Skeletal muscle tissue (tissue), 4 donors: Measurements from ENCODE around the gene PF4V1. TPM values are rescaled to one million over a fixed set of nuclear protein-coding genes. Genes with fewer than 3 reads are reported as not detected.

Experiments used
- H3K27ac ChIP-seq: one replicate; pipeline ENCODE4 v1.7.0; 2013; ENCODE audit warnings: mild to moderate bottlenecking, low read depth, low read length, inconsistent platforms
- H3K27me3 ChIP-seq, 3 donors: one replicate each; pipeline ENCODE4 v1.7.0; 2013; ENCODE audit warnings: low read length in 3 of 3; ENCODE audit not compliant: control insufficient read depth in 3 of 3, insufficient read depth in 3 of 3
- H3K36me3 ChIP-seq, 3 donors: one replicate each; pipeline ENCODE4 v1.7.0; 2013; ENCODE audit warnings: low read length in 3 of 3; ENCODE audit not compliant: control insufficient read depth in 3 of 3, insufficient read depth in 3 of 3
- H3K4me1 ChIP-seq, 3 donors: one replicate each; pipeline ENCODE4 v1.7.0; 2013; ENCODE audit warnings: low read length in 3 of 3, mild to moderate bottlenecking in 3 of 3; ENCODE audit not compliant: control insufficient read depth in 3 of 3, insufficient read depth in 3 of 3
- H3K4me3 ChIP-seq, 3 donors: one replicate each; pipeline ENCODE4 v1.7.0; 2013; ENCODE audit warnings: low read length in 3 of 3
- H3K9ac ChIP-seq, 3 donors: one replicate each; pipeline ENCODE4 v1.7.0; 2013; ENCODE audit warnings: low read length in 3 of 3, mild to moderate bottlenecking in 3 of 3, moderate library complexity in 2 of 3, low read depth in 1 of 3
- H3K9me3 ChIP-seq, 3 donors: one replicate each; pipeline ENCODE4 v1.7.0; 2013; ENCODE audit warnings: low read length in 3 of 3; ENCODE audit not compliant: control insufficient read depth in 3 of 3
- total RNA-seq: library from RNA; depleted of rRNA; stranded (reverse); fragments of >200 nt; gene quantifications from one replicate; pipeline ENCODE4 v1.2.3, GENCODE V29; 2014
- donor health status: Osteomylitis.

Gene PF4V1
- total RNA-seq, 1 donor from 2014 or later: not detected

DNA sequence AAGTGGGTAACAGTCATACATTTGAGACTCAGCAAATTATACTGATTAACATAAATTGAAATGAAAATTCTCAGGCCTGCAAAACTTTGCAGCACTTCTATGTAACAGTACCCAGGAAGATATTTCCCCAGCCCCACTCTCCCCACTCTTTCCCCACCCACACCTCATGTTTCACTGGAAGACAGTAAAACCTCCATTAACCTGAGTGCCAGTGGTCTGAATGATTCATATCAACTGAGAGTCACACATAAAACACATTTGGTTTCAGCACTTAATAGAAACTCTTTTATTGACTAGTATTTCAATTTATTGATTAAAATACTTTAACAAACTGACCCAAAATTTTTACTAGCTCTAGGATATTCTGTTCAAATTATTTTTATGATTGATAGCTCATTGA lies 9.7 kb upstream of the PF4V1 start:
- Histone ChIP-seq H3K9ac (no peak overlapping the region), H3K27ac (no peak overlapping the region), H3K4me3 (no peak overlapping the region), H3K9me3 (no peaks in the 10 kb centered on the region), H3K27me3 (peaks cover 0 to 2% (median 0%) of the 10 kb centered on the region in 3 donors), H3K4me1 (no peaks in the 10 kb centered on the region), H3K36me3 (no peaks in the 10 kb centered on the region)

DNA sequence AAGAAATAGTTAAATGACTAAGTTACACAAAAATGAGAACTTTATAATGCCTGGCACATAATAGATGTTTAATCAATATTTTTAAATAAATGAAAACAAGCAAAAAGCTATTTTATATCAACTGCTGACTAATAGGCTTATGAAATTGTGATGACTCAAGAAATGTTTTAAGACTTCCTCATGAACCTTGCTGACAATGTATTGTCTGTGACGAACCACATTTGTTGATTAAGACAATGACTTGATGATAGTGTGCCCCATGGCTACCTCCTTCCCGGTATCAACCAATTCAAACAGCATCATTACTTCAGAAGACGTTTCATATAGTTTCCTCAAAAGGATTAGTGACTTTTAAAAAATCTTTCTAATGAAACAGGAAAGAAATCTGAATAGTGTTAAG lies 8.8 kb upstream of the PF4V1 start:
- Histone ChIP-seq H3K27me3 (peaks cover 0 to 2% (median 0%) of the 10 kb centered on the region in 3 donors), H3K36me3 (no peaks in the 10 kb centered on the region), H3K4me3 (no peak overlapping the region), H3K9ac (no peak overlapping the region), H3K4me1 (no peaks in the 10 kb centered on the region), H3K27ac (no peak overlapping the region), H3K9me3 (no peaks in the 10 kb centered on the region)

DNA sequence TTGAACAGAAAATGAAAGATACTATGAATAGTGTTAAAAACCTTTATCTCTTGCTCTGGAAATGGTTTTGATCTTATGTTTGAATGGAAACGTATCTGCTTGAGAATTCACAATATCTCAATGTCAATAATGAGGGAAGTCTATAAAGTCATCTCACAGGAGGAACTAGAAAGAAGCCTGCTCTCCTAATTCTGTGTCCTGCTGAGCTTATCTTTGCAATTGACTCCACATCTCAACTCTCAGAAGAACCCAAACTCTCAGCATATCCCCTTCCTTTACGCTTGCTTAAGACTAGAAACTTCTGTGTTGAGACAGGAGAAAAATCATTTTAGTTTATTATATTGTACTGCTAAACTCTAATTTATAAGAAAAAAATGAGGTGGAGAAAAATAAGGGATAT lies 8.3 kb upstream of the PF4V1 start:
- Histone ChIP-seq H3K9me3 (no peaks in the 10 kb centered on the region), H3K4me1 (no peaks in the 10 kb centered on the region), H3K9ac (no peak overlapping the region), H3K27ac (no peak overlapping the region), H3K36me3 (no peaks in the 10 kb centered on the region), H3K4me3 (no peak overlapping the region), H3K27me3 (peaks cover 0 to 2% (median 0%) of the 10 kb centered on the region in 3 donors)

DNA sequence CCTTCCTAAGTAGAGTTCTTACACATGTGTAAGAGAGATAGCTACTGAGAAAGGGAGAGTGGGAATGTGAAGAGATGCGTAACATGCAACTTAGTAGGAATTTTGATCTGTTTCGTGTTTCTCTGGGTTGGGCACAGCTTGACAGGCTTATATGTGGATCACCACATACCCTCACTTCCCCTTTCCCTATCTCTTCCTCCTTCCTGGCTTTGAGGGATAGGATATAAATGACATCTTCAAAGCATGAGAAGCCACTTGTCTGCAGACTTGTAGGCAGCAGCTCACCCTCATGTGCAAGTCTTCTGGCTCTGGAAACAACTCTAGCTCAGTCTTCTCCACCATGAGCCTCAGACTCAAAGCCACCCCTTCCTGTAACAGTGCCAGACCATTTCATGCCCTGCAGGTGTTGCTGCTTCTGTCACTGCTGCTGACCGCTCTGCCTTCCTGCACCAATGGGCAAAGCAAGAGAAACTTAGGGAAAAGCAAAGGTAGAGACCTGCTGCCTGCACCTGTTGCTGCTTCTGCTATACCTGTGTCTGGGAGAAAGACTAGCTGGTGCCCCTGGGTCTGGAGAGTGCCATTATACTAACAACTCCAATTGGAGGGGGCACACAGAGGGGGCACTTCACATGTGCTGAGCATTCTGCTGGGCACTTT lies 5.4 kb upstream of the PF4V1 start:
- peaks cover 0 to 2% (median 2%) of the 10 kb centered on the region in 3 donors for H3K27me3 ChIP-seq
- no peaks in the 10 kb centered on the region for H3K36me3 ChIP-seq
- H3K4me1 ChIP-seq: no peaks in the 10 kb centered on the region
- no peaks in the 10 kb centered on the region for H3K9me3 ChIP-seq
- no peak overlapping the region for H3K4me3 ChIP-seq
- H3K9ac ChIP-seq: no peak overlapping the region
- no peak overlapping the region for H3K27ac ChIP-seq

DNA sequence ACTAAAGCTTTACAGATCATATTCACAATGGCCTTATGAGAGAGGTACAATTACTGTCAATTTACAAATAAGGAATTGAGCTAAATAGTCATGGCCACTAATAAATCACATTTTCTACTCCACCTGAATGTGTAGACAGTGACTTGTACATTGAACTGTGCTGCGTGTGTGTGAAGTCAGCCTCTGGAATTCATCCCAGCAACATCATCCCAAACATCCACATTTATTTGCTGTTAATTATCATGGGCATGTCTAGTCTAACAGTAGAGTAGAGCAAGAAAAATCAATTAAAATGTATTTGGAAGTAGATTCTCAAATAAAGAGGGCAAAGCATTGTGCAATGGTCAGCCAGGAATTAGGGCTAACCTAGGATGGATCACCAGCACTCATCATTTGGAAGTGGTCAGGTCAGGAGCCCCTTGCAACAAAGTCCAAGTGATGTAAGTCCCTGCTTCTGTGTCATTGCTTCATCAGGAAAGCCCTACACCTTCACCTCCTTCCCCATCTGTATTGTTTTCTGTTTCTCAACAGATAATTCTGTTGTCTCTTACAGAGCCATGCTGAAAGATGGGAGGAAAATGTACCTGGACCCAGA lies 4.8 kb upstream of the PF4V1 start:
- no peak overlapping the region for H3K4me3 ChIP-seq
- peaks cover 0 to 6% (median 6%) of the 10 kb centered on the region in 3 donors for H3K27me3 ChIP-seq
- no peaks in the 10 kb centered on the region for H3K9me3 ChIP-seq
- no peak overlapping the region for H3K9ac ChIP-seq
- peaks cover under 1 to 3% (median 1%) of the 10 kb centered on the region in 3 donors for H3K4me1 ChIP-seq
- no peaks in the 10 kb centered on the region for H3K36me3 ChIP-seq
- H3K27ac ChIP-seq: no peak overlapping the region

DNA sequence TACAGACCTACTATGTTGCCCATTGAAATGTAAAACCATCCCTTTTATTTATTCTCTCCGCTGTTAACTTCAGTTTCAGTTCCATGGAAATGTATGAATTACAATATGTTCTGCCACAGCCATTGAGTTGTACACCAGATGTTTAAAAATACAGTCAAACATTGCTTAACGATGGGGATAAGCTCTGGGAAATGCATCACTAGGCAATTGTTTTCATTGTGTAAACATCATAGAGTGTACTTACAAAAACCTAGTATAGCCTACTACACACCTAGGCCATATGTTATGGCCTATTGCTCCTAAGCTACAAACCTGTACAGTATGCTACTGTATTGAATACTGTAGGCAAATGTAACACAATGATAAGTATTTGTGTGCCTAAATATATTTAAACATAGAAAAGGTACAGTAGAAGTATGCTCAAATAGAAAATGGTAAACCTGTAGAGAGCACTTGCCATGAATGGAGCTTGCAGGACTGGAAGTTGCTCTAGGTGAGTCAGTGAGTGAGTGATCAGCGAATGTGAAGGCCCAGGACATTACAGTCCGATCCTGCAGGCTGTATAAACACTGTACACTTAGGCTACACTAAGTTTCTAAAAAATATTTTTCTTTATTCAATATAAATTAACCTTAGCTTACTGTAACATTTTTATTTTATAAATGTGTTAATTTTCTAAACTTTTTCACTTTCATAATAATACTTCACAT lies 2.7 kb upstream of the PF4V1 start:
- Histone ChIP-seq H3K36me3 (no peaks in the 10 kb centered on the region), H3K4me3 (no peak overlapping the region), H3K27me3 (peaks cover 0 to 13% (median 10%) of the 10 kb centered on the region in 3 donors), H3K27ac (no peak overlapping the region), H3K9ac (no peak overlapping the region), H3K4me1 (peaks cover 2 to 6% (median 4%) of the 10 kb centered on the region in 3 donors), H3K9me3 (no peaks in the 10 kb centered on the region)

DNA sequence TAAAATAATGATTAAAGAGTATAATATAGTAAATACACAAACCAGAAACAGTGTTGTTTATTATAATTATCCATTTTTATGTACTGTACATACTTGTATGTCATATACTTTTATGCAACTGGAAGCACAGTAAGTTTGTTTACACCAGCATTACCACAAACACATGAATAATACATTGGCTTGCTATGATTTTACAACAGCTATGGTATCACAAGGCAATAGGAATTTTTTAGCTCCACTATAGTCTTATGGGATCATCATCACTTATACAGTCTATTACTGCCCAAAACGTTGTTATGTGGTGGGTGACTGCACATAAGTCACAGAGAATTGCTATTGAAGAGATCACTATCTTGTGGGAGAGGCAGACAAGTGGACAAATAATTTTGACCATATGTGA lies 1.8 kb upstream of the PF4V1 start:
- no peak overlapping the region for H3K27ac ChIP-seq
- no peak overlapping the region for H3K9ac ChIP-seq
- H3K4me3 ChIP-seq: no peak overlapping the region
- no peaks in the 10 kb centered on the region for H3K9me3 ChIP-seq
- peaks cover 2 to 6% (median 4%) of the 10 kb centered on the region in 3 donors for H3K4me1 ChIP-seq
- peaks cover 0 to 13% (median 10%) of the 10 kb centered on the region in 3 donors for H3K27me3 ChIP-seq
- no peaks in the 10 kb centered on the region for H3K36me3 ChIP-seq

DNA sequence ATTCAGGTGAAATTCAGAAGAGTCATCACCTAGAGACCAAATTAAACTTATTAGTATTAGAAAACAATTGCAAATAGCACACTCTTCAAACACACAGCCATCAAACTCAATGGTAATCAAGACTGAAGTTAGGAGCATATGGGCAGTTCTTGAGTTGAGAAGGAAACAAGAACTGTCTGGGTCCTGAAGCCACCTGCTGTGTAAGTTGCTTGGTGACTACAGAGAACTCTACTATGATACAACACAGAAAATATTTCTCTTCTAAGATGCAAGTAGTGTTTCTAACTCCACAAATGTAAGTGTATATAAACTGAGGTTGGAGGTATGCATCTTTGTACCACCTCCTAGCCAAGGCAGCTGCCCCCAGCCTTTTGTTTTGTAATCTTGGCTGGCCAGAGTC lies 325 bp upstream of the PF4V1 start:
- H3K27me3 ChIP-seq: peaks cover 0 to 13% (median 10%) of the 10 kb centered on the region in 3 donors
- no peaks in the 10 kb centered on the region for H3K36me3 ChIP-seq
- H3K4me1 ChIP-seq: peaks cover 2 to 6% (median 4%) of the 10 kb centered on the region in 3 donors

DNA sequence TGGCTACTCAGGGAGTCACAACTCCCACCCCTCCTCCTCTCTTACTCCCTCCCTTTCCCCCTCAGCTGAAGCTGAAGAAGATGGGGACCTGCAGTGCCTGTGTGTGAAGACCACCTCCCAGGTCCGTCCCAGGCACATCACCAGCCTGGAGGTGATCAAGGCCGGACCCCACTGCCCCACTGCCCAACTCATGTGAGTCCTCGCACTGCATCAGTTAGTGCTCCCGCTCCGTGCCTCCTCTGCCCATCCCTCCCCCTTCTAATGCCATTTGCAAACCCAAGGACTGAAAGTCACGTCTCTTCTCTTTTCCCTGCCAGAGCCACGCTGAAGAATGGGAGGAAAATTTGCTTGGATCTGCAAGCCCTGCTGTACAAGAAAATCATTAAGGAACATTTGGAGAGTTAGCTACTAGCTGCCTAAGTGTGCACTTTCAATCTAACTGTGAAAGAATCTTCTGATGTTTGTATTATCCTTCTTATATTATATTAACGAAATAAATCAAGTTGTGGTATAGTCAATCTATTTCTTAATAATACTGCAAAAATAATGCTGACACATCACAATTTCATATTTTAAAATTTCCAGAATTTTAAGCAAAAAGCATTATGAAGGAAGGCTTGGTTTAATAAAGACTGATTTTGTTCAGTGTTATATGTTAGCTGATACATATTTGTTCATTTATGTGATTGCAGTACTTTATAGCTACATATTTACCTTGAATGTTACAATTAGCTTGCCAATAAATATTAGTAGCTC lies 800 bp downstream of the PF4V1 start:
- no peaks in the 10 kb centered on the region for H3K9me3 ChIP-seq
- H3K27ac ChIP-seq: no peak overlapping the region
- H3K36me3 ChIP-seq: no peaks in the 10 kb centered on the region
- no peak overlapping the region for H3K9ac ChIP-seq
- H3K27me3 ChIP-seq: peaks cover 0 to 11% (median 10%) of the 10 kb centered on the region in 3 donors
- H3K4me3 ChIP-seq: no peak overlapping the region
- peaks cover 2 to 6% (median 4%) of the 10 kb centered on the region in 3 donors for H3K4me1 ChIP-seq

More for the DNA sequence above, 325 bp upstream of the PF4V1 start:
- no peaks in the 10 kb centered on the region for H3K9me3 ChIP-seq
- H3K9ac ChIP-seq: no peak overlapping the region
- no peak overlapping the region for H3K27ac ChIP-seq
- H3K4me3 ChIP-seq: no peak overlapping the region
